ENCODE measurements around the gene NFATC2.

Gene NFATC2

GRCh38 chr20:51486197-51487005 is 56.1 kb downstream of the NFATC2 start:
- H3K9me3 ChIP-seq (ENCODE audit: severe bottlenecking): peaks cover 2% of the 10 kb centered on the region
- no peak overlapping the region for H3K27ac ChIP-seq
- H3K27me3 ChIP-seq (ENCODE audit: insufficient read depth, low read depth, severe bottlenecking): peaks cover 86% of the 10 kb centered on the region
- TF ChIP-seq CTCF (IDR thresholded peaks at IDR 0.05; ENCODE audit: low read depth, low read length): no peak
- H3K36me3 ChIP-seq: no peaks in the 10 kb centered on the region
- DNase-seq: no peak
- no peak overlapping the region for H3K4me3 ChIP-seq (ENCODE audit: low read depth, low read length)

GRCh38 chr20:51484831-51485230 is 57.7 kb downstream of the NFATC2 start:
- DNase-seq: no peak
- Histone ChIP-seq H3K9me3 (ENCODE audit: severe bottlenecking) (no peaks in the 10 kb centered on the region), H3K36me3 (no peaks in the 10 kb centered on the region), H3K27me3 (ENCODE audit: insufficient read depth, low read depth, severe bottlenecking) (peaks cover 85% of the 10 kb centered on the region), H3K4me3 (ENCODE audit: low read depth, low read length) (no peak overlapping the region), H3K27ac (no peak overlapping the region)
- no peak for TF ChIP-seq CTCF (IDR thresholded peaks at IDR 0.05; ENCODE audit: low read depth, low read length)

- H3K27ac ChIP-seq: no peak overlapping the region
- peaks cover 85% of the 10 kb centered on the region for H3K27me3 ChIP-seq (ENCODE audit: insufficient read depth, low read depth, severe bottlenecking)
- H3K36me3 ChIP-seq: no peaks in the 10 kb centered on the region
- H3K4me3 ChIP-seq (ENCODE audit: low read depth, low read length): no peak overlapping the region
- no peak for TF ChIP-seq CTCF (IDR thresholded peaks at IDR 0.05; ENCODE audit: low read depth, low read length)
- no peaks in the 10 kb centered on the region for H3K9me3 ChIP-seq (ENCODE audit: severe bottlenecking)
- DNase-seq: no peak
These were observed 58.2 kb downstream of the NFATC2 start for GRCh38 chr20:51484141-51484815.

GRCh38 chr20:51482836-51483473 is 59.6 kb downstream of the NFATC2 start:
- H3K27ac ChIP-seq: no peak overlapping the region
- no peak for TF ChIP-seq CTCF (IDR thresholded peaks at IDR 0.05; ENCODE audit: low read depth, low read length)
- no peak overlapping the region for H3K4me3 ChIP-seq (ENCODE audit: low read depth, low read length)
- no peaks in the 10 kb centered on the region for H3K36me3 ChIP-seq
- peaks cover 85% of the 10 kb centered on the region for H3K27me3 ChIP-seq (ENCODE audit: insufficient read depth, low read depth, severe bottlenecking)
- H3K9me3 ChIP-seq (ENCODE audit: severe bottlenecking): no peaks in the 10 kb centered on the region
- no peak for DNase-seq

GRCh38 chr20:51481341-51481914 is 61.1 kb downstream of the NFATC2 start:
- Histone ChIP-seq H3K4me3 (ENCODE audit: low read depth, low read length) (no peak overlapping the region), H3K9me3 (ENCODE audit: severe bottlenecking) (peaks cover 3% of the 10 kb centered on the region), H3K36me3 (no peaks in the 10 kb centered on the region), H3K27ac (no peak overlapping the region), H3K27me3 (ENCODE audit: insufficient read depth, low read depth, severe bottlenecking) (peaks cover 83% of the 10 kb centered on the region)
- no peak for DNase-seq
- TF ChIP-seq CTCF (IDR thresholded peaks at IDR 0.05; ENCODE audit: low read depth, low read length): no peak
